Fibroblast of pulmonary artery (primary cell): Measurements from ENCODE around the gene DCXR.

Experiments
- DNase-seq: peaks from one replicate; pipeline ENCODE4 v3.0.0-alpha.2; 2010; ENCODE audit warnings: low read depth
- H3K4me3 ChIP-seq: replicated peaks from 2 replicates; pipeline ENCODE4 v1.5.1; 2011; ENCODE audit warnings: low read depth, mild to moderate bottlenecking, control low read depth, low read length, moderate library complexity
- CTCF ChIP-seq: IDR thresholded peaks from 2 replicates; pipeline ENCODE4 v1.5.1; 2011; ENCODE audit warnings: mild to moderate bottlenecking, control low read depth, low read length, inconsistent platforms; ENCODE audit errors: missing control alignments

DCXR gene

GRCh38 chr17:81999587-81999975 is 37.9 kb downstream of the DCXR start:
- DNase-seq: no peak
- TF ChIP-seq CTCF: no peak
- no peak overlapping the region for H3K4me3 ChIP-seq

GRCh38 chr17:81998691-81999438 is 38.6 kb downstream of the DCXR start:
- H3K4me3 ChIP-seq: no peak overlapping the region
- DNase-seq: no peak
- no peak for TF ChIP-seq CTCF

GRCh38 chr17:81998212-81998611 is 39.3 kb downstream of the DCXR start:
- TF ChIP-seq CTCF: no peak
- H3K4me3 ChIP-seq: no peak overlapping the region
- no peak for DNase-seq

GRCh38 chr17:81996757-81997441 is 40.6 kb downstream of the DCXR start:
- H3K4me3 ChIP-seq: no peak overlapping the region
- no peak for TF ChIP-seq CTCF
- DNase-seq: no peak

GRCh38 chr17:81996232-81996756 is 41.2 kb downstream of the DCXR start:
- DNase-seq: no peak
- H3K4me3 ChIP-seq: no peak overlapping the region
- TF ChIP-seq CTCF: no peak

- no peak for DNase-seq
- no peak overlapping the region for H3K4me3 ChIP-seq
- TF ChIP-seq CTCF: no peak
Observed at GRCh38 chr17:81995463-81996231, 41.9 kb downstream of the DCXR start.
